Activated naive CD4-positive, alpha-beta T cell treated with anti-CD3 and anti-CD28 coated beads, Interleukin-2, amount 10 ng/mL, durations not matched to agents 5 hours and 36 hours (primary cell): ENCODE results near the gene LIG3. TPM values are rescaled to one million over a fixed set of nuclear protein-coding genes. Genes with fewer than 3 reads are reported as not detected.

Experiments
- total RNA-seq, 2 experiments: library from RNA; stranded (reverse); gene quantifications; one replicate each; pipeline ENCODE4 v1.2.3, GENCODE V29; 2021

LIG3 gene
- 10 to 100 TPM; 29.1 to 33.6 TPM for total RNA-seq

GRCh38 chr17:34980353-34980680 is at the start of gene LIG3:
TSS of gene LIG3 (plus strand) at chr17:34980512. CDS start at chr17:34983006, 2,494 bp downstream.

GRCh38 chr17:34961093-34961911 is 19.0 kb upstream of the LIG3 start, which contains the start of the genes CCT6B and ZNF830:
TSS of gene CCT6B (minus strand) at chr17:34961460. CDS start at chr17:34961393, 67 bp downstream.
TSS of gene ZNF830 (plus strand) at chr17:34961540. CDS start at chr17:34961567, 27 bp downstream.

Other genes starting within 250 kb of the LIG3 start
- 1 to 10 TPM; 1.0 to 1.5 TPM for gene CCT6B, start 19.1 kb upstream of the LIG3 start, total RNA-seq
- gene ZNF830, start 19.0 kb upstream of the LIG3 start, total RNA-seq, result 10 to 100 TPM; 27.0 to 27.9 TPM
- gene RFFL, start 83.2 kb downstream of the LIG3 start, total RNA-seq, result 10 to 100 TPM; 29.3 to 34.8 TPM
- 10 to 100 TPM; 27.1 to 28.7 TPM for gene RAD51D, start 139.3 kb downstream of the LIG3 start, total RNA-seq
- gene FNDC8, start 141.1 kb downstream of the LIG3 start, total RNA-seq, result not detected
- gene NLE1, start 161.8 kb downstream of the LIG3 start, total RNA-seq, result 10 to 100 TPM; 21.3 to 22.5 TPM
- under 1 TPM; 0.10 TPM for gene UNC45B, start 167.3 kb downstream of the LIG3 start, total RNA-seq
- not detected for gene SLC35G3, start 213.9 kb downstream of the LIG3 start, total RNA-seq